Glutamatergic neuron (in vitro differentiated cells): ENCODE results near the gene ENG. TPM values are rescaled to one million over a fixed set of nuclear protein-coding genes. Genes with fewer than 3 reads are reported as not detected.
"Not testable (repeated sequence)": the region's sequence is repeated elsewhere in the genome, so short reads cannot be mapped to it uniquely, and the experiment has no call there.

ENCODE experiments used
- DNase-seq: peaks from one replicate; pipeline ENCODE4 v3.0.0; 2022
- H3K27ac Mint-ChIP-seq: one replicate; pipeline ENCODE4 v1.8.0; 2020; ENCODE audit warnings: mild to moderate bottlenecking, mixed read lengths, inconsistent platforms; ENCODE audit not compliant: unreplicated experiment
- H3K27me3 Mint-ChIP-seq: one replicate; pipeline ENCODE4 v1.8.0; 2020; ENCODE audit warnings: mild to moderate bottlenecking, moderate library complexity, mixed read lengths, inconsistent platforms; ENCODE audit not compliant: unreplicated experiment
- H3K36me3 Mint-ChIP-seq: one replicate; pipeline ENCODE4 v1.8.0; 2020; ENCODE audit warnings: mild to moderate bottlenecking, mixed read lengths, inconsistent platforms; ENCODE audit not compliant: unreplicated experiment
- H3K4me1 Mint-ChIP-seq: one replicate; pipeline ENCODE4 v1.8.0; 2020; ENCODE audit warnings: mild to moderate bottlenecking, low read depth, mixed read lengths, inconsistent platforms; ENCODE audit not compliant: unreplicated experiment
- H3K4me3 Mint-ChIP-seq: one replicate; pipeline ENCODE4 v1.8.0; 2020; ENCODE audit warnings: mild to moderate bottlenecking, mixed read lengths, inconsistent platforms; ENCODE audit not compliant: unreplicated experiment
- H3K9me3 Mint-ChIP-seq: one replicate; pipeline ENCODE4 v1.8.0; 2020; ENCODE audit warnings: mild to moderate bottlenecking, moderate library complexity, mixed read lengths, inconsistent platforms; ENCODE audit not compliant: unreplicated experiment
- CTCF ChIP-seq: fragments of 200-600 bp; sonication (generic); IDR thresholded peaks from one replicate; pipeline ENCODE4 v1.5.0; 2021; ENCODE audit not compliant: partially characterized antibody, unreplicated experiment
- total RNA-seq: library from RNA; stranded (reverse); fragmentation: NEBNext Ultra II Directional; extraction: Animal tissue kit (Norgen Biotek cat#: 25700); gene quantifications from one replicate; pipeline ENCODE4 v1.2.1, GENCODE V29; 2021; ENCODE audit not compliant: unreplicated experiment

Gene ENG
- total RNA-seq, 1 donor from 2014 or later: not detected

DNA sequence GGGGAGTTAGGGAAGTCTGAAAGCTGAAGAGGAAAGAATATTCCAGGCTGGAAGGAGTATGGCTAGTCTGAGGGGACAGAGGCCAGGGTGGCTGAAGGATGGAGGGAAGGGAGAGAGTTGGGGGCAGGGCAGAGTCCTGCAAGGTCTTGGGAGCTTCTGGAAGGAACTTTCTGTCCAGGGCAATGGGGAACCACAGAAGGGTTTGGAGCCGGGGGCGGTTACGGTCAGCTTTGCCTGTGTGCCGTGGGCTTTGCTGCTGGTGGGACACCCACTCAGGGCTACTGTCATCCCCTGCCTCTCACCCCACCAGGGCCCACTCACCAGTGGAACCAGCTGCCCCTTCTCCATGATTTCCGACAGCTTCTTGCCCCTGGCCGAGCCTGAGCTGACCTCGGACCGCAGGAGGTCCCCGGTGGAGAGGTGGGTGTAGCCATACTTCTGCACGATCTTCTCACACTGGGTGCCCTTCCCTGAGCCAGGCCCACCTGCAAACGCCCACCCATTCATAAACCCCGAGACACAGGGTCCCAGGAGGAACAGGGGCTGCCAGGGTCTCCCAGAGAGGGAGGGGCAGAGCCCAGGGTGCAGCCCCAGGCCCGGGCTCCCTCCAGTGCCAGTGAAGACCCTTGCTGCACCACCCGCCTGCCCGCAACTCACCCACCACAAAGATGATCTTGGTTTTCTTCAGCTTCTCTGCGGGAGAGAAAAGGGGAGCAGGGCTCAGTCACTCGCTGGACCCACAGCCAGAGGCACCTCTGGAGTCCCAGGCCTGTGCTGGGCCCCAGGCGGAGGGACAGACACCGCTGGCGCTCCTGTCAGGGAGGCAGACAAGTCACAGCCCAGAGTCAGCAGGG lies 18.1 kb upstream of the ENG start:
- no peak for DNase-seq
- Mint-ChIP-seq H3K36me3 (peaks cover 4% of the 10 kb centered on the region), H3K4me3 (no peak overlapping the region), H3K4me1 (peaks cover 4% of the 10 kb centered on the region), H3K27ac (no peak overlapping the region), H3K9me3 (peaks cover 2% of the 10 kb centered on the region), H3K27me3 (peaks cover 10% of the 10 kb centered on the region)
- no peak for TF ChIP-seq CTCF

- peaks cover 10% of the 10 kb centered on the region for H3K27me3 Mint-ChIP-seq
- H3K4me3 Mint-ChIP-seq: no peak overlapping the region
- peaks cover 4% of the 10 kb centered on the region for H3K4me1 Mint-ChIP-seq
- H3K36me3 Mint-ChIP-seq: peaks cover 4% of the 10 kb centered on the region
- H3K27ac Mint-ChIP-seq: no peak overlapping the region
- H3K9me3 Mint-ChIP-seq: peaks cover 2% of the 10 kb centered on the region
- TF ChIP-seq CTCF: no peak
- DNase-seq: no peak
Measured at GRCh38 chr9:127871531-127871930, 17.1 kb upstream of the ENG start.

DNA sequence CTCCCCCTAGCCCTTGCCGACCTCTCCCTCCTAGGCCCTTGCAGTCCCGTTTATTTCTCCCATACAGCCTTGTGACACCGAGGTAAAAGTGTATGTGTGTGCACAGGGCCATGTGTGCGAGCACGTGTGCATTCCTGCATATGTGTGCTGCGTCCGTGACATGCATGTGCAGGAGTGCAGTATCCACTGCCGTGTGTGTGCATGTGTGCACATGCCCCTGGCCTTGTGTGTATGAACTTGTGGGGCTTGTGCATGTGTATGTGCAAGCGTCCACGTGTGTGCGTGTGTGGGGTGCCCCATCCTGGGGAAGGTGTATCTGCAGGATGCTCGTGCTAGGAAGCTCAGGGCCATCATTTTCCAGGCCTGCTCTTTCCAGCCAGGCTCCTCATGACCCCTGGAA lies 16.4 kb upstream of the ENG start:
- peaks cover 4% of the 10 kb centered on the region for H3K36me3 Mint-ChIP-seq

GRCh38 chr9:127870153-127870491 lies 15.7 kb upstream of the ENG start:
- not testable (repeated sequence) for H3K27ac Mint-ChIP-seq, H3K4me3 Mint-ChIP-seq, H3K4me1 Mint-ChIP-seq, H3K9me3 Mint-ChIP-seq, H3K36me3 Mint-ChIP-seq, DNase-seq, H3K27me3 Mint-ChIP-seq

More for the DNA sequence above, 16.4 kb upstream of the ENG start:
- Mint-ChIP-seq H3K27me3 (peaks cover 10% of the 10 kb centered on the region), H3K4me1 (peaks cover 4% of the 10 kb centered on the region), H3K9me3 (peaks cover 2% of the 10 kb centered on the region), H3K27ac (no peak overlapping the region), H3K4me3 (no peak overlapping the region)
- DNase-seq: no peak
- no peak for TF ChIP-seq CTCF

- peak; percentile 86 for TF ChIP-seq CTCF
- Mint-ChIP-seq H3K27me3 (peaks cover 10% of the 10 kb centered on the region), H3K9me3 (peaks cover 2% of the 10 kb centered on the region), H3K4me3 (no peak overlapping the region), H3K36me3 (peaks cover 4% of the 10 kb centered on the region), H3K27ac (peak overlapping the region; percentile 28), H3K4me1 (no peaks in the 10 kb centered on the region)
- peak; percentile 98 for DNase-seq
Measured at GRCh38 chr9:127869310-127870152, 15.1 kb upstream of the ENG start.
